ENCODE measurements around the gene RHBDD1.
"Not testable (repeated sequence)": the region's sequence is repeated elsewhere in the genome, so short reads cannot be mapped to it uniquely, and the experiment has no call there.

Gene RHBDD1

DNA sequence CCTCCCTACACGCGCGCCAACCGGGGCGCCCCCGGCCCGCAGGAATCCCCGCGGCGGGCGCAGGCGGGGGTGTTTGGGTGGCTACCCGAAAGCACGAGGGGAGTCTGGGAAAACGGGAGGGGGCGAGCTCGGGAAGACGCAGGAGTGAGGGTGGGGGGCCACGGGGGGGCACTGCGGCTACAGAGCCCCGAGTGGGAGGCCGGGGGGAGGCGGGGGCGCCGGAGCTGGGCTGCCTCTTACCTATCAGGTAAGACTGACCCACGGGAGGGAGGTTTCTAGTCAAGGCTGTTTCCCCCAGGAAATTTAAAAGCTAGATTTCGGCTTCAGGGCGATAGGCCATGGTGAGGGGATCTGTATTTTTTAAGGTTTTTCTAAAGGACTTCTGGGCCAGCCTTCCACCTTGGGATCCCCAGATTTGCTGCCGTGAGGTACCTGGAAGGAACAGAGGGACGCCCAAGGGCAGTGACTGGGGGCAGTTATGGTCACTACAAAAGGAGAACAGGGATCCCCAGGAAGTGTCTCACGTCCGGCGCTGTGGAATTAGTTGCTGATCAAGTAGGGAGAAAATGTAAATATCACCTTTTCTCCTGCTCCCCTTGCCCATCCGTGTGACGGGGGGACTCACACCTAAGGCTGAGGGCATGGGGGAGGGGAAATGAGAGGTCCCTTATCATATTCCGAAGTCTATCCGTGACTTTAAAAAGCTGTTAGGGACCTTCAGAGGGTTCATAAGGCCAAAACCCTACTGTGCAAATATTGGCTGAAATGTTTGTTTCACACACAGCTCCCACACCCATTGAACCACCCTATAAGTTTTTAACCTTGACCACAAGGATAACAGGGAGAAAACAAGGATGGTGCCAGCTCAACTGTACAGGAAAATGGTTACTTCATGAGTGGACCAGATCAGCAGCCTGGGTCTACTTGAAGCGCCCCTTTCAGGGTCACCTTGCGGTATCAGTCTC, 35.6 kb upstream of the RHBDD1 start:
- no peak for DNase-seq

DNA sequence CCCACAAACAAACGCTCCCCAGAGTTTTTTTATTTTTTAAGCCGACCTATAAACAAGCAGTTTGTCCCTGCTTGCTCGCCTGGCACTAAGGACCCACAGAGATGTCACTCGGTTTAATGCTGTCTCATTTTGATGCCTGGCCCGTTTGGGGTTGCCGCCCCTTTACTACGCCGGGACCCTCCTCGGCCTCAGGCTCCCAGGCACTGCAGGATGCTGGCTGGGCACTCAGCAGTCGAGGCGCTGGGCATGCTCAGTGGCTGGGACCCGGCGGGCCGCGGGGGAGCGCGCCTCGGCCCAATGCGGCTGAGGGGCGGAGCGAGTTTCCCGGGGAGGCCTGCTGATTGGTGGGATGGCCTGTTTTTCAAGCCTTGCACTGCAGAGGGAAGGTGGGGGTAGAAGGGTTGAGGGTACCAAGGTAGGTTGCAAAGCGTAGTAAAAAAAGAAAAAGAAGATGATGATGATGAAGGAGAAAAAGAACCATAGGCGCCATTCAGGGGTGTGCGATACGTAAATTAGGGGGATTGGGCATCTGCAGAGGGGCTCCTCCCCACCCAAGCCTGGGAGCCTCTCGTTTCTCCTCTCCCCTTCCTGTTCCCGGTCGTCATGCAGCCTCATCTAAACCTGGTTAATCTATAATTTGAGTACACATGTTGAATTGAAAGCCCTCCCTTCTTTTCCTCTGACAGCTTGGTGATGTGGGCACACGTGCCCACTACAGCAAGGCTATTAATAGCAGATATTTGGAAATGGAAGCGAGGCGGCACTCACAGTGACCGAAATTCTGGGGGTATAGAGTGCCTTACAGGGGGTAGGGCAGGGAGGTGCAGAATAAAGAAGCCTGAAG, 34.7 kb upstream of the RHBDD1 start:
- peak; percentile 78 for DNase-seq

DNA sequence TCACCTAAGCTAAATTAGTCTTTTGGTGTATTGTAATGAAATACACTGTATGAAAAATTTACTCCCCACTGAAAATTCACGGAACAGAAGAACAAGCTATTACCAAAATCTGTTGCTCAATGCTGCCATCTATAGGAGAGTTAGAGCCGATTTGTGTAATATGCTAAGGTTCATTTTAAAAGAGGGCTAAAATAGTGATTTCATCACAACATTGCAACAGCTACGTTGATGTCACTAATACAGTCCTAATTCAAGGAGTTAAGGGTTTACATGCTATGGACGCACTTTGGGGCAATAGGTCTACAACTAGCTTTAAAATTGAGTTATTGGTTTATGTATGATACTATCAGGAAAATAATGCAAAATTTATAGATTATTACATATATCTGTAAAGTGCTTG, 33.3 kb upstream of the RHBDD1 start:
- DNase-seq = no peak

DNA sequence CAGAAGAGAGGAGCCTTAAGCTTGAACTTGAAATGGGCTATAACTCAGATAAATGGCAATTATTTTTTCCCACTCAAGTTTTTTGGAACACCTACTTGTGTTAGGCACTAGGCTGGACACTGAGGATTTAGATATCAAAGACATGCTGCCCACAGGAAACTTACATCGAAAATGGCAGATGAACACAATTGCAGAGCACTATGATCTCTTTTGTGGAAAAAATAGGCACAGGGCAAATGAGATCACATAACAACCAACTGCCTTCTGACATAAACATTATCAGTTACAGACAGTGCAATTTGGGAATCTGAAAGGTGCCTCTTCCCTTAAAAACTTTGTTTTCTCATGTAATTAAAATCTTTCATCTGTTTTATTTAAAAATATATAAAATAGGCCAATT, 32.4 kb upstream of the RHBDD1 start:
- DNase-seq = no peak

DNA sequence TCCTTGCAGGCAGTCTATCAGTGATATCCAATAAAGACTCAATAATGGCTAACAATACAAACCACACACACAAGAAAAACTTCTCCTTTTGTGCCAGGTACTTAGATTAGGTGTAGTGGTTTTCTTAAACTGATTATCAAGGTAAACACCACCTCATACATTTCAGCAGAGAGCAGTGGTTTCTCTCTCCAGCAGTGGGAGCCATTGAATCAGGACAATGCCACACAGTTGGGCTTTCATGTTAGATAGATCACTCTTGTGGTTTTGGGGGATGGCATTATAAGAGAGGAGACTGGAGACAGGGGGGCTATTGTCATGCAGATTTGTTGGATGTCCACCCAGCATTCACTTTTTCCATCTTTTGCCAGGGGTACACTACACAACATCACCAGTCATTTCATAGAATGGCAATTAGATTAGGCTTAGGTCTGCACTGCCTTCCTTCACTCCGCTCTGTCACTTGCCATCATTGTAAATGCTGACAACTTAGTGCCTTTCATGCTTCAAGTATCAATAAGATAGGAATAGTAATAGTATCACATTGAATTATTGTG, 22.6 kb upstream of the RHBDD1 start:
- DNase-seq = no peak

DNA sequence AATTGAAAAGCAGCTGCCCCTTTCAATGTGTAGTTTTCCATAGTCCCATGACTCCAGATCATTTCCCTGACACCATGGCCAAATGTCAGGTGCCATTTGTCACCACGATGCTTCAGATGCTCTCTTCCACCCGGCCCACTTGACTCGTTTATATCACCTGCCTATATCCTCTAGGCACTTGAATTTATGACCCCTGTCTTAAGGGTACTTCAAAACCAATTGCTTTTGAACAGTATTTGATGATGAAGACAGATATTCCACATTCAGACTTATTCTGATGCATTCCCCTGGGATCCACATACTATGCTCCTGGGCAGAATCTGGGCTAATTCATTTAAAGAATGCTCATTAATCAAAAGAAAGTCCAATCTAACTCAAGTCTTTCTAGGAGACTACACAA, 16.9 kb upstream of the RHBDD1 start:
- DNase-seq = no peak

DNA sequence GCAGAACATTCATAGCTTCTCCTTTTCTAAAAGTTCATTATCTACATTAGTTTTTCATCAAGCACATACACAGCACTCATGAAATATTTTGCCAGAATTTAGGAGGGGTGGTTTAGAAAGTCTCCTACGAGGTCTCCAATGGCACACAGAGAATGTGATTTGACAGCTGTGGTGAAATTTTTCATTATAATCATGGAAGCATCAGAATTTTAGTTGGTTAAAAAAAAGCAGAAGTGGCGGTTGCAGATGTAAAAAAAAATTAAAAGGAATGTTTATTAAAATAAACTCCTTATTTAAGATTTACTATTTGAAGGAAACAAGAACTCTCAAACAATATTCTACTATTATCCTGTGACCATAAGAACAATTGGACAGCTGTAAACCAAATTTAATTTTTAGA, 10.8 kb upstream of the RHBDD1 start:
- DNase-seq = no peak

DNA sequence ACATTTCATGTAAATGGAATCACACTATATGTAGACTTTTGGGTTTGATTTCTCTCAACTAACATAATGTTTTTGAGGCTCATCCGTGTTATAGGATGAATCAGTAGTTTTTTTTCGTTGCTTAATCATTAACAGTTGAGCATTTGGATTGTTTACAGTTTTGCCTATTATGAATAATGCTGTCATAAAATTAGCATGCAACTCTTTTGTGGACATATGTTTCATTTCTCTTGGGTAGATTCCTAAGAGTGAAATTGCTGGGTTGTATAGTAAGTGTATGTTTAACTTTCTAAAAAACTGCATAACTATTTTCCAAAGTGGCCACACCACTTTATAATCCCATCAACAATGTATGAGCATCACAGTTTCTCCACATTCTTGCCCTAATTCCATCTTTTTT, 7.7 kb upstream of the RHBDD1 start:
- DNase-seq = no peak

DNA sequence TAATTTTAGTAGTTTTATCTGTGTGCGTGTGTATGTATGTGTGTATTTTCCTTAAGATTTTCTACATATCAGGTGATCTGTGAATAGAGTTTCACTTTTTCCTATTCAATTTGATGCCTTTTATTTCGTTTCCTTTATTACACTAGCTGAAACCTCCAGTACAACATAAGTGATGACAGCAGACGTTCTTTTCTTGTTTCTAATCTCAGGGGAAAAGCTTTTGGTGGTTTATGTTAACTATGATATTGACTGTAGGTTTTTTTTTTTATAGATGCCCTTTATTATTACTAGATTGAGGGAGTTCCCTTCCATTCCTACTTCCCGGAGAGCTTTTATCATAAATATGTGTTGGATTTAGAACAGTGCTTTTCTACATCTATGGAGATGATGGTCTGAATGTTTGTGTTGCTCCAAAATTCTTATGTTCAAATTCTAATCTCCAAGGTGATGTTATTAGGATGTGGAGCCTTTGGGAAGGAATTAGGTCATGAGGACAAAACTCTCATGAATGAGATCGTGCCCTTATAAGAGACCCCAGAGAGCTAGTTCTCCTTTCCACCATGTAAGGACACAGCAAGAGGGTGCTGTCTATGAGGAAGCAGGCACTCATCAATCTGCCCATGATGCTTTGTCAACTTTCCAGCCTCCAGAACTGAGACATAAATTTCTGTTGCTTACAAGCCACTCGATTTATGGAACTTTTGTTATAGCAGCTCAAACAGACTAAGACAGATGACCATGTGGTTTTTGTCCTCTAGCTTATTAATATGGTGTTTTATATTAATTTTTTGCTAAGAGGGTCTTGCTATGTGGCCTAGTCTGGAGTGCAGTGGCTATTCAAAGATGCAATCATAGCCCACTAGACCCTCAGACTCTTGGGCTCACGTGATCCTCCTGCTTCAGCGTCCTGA, 5.9 kb upstream of the RHBDD1 start:
- DNase-seq = no peak

DNA sequence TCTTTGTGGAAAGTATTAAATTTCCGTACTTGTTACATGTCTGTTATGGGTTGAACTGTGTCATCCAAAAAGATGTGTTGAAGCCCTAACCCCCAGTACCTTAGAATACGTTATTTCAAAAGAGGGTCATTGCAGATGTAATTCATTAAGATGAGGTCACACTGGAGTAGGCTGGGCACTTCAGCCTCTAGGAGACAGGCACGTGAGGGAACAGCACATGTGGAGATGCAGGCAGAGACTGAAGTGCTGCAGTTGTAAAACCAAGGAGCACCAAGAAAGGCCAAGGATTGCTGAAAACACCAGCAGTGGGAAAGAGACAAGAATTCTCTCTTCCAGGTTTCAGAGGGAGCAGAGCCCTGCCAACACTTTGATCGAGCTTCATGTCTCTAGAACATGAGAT, 4.6 kb upstream of the RHBDD1 start:
- DNase-seq = no peak

DNA sequence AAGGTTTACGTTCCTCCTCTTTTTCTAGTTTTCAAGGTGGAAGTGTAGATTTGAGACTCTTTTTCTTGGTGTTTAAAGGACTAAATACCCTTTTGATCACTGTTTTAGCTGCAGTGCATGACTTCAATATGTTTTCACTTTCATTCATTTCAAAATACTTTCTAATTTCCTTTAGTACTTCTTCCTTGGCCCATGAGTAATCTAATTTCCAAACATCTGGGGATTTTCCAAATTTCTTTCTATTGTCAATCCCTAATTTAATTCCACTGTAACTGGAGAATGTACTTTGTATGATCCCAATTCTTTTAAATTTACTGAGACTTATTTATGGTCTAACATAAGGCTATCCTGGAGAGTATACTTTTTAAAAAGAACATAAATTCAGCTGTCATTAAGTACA, 3.8 kb upstream of the RHBDD1 start:
- no peak for DNase-seq

DNA sequence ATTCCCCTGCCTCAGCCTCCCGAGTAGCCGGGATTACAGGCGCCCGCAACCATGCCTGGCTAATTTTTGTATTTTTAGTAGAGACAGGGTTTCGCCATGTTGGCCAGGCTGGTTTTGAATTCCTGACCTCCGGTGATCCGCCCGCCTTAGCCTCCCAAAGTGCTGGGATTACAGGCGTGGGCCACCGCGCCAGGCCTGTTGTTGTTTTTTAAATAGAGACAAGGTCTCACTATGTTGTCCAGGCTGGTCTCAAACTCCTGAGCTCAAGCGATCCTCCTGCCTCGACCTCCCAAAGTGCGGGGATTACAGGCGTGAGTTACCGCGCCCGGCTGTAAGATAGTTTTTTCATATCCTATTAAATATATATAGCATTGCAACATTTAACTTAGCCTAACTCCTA, 974 bp upstream of the RHBDD1 start:
- not testable (repeated sequence) for DNase-seq

DNA sequence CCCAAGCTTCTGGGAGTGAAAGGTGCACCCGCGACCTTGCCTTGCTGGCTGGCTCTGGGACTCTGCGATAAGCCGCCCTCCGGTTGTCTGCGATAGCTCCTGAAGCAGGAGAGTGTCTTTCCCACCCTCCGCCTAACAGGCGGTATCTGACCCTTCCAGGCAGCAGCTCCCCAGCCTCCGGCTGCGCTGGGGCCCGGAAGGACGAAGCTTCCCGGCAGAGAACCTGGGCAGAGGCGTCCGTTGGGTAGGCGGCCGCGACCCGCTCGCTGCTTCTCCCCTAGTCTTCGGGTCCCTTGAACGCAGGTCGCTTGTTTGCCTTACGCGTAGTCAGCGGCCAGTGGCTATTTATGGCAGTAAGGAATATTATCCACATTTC, 446 bp upstream of the RHBDD1 start:
- DNase-seq = no peak

DNA sequence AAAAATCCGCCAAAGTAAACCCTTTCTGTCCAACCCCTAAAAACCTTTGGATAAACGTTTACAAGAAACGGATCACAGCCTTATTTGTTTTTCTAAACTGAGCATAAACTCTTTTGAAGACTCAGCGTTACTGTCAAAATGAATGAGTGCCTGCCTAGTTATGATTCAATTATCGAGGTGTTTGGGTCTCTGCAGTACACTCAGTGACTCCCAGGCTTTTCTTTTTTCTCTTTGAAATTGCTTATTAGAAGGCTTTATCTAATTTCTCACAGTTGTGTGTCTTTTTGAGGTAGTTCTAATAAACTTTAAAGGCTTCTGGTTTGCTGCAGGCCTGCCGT, 663 bp downstream of the RHBDD1 start:
- DNase-seq = no peak

DNA sequence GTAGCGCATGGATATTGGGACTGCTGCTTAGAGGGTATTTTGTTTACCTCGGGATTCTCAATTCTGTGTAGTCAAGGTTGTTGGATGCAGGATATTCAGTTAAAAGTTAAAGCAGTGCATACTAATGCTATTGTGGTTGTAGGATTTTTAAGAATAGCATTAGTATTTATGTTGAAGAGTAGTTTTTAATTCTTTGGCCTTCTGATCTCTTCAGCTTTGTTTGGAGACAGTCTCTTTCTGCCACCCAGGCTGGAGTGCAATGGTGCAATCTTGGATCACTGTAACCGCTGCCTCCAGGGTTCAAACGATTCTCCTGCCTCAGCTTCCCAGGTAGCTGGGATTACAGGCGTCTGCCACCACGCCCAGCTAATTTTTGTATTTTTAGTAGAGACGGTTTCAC, 1.5 kb downstream of the RHBDD1 start:
- no peak for DNase-seq

DNA sequence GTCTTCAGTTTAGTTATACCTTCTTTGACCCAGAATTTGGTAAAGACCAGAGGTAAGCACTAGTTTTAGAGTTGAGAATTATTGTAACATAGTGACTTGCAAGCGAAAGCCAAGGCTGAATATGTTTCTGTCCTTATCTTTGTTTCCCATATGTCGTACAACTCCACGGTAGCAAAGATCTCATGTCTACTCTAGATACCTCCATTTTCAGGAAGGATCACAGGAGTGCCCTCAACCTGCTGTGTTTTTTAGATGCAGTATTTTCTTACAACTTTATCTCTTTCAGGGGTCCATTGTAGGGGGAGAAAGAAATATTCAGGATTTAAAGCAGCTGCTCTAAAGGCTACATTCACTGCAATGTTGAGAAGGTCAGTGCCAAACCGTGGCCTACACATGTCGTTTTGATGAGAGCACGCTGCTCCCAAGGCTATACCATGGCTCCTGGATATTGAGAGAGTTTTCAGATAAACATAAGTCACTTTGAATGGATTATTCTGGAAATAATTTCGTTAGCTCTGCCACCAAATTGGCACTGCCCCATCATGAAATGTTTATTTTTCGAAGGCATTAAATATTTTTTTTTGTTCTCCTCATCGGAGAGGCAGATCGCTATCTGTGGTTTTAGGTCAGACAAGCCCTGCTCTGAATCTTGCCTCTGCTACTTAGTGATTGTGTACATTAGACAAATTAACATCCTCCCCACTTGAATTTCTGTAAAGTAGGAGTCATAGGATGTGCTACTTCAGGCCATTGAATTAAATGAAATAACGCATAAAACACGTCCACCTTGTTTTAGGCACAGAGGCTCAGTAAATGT, 2.1 kb downstream of the RHBDD1 start:
- no peak for DNase-seq

DNA sequence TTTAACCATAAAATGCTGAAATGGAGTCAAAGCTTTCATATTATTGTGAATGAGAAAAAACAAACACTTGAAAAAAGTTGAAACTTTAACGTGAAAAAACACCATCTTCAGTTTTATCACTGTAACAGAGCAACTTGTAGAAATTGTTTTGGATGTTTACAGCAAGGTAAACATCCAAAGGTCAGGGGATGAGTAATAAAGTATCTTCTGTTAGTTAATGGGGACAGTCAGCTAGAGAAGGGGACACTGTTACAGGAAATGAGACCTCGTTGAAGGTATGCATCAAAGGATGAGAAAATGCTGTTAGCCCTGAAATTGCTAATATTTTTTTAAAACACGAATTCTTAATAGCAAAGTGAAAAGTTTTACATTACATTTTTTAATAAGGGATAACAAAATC, 2.9 kb downstream of the RHBDD1 start:
- DNase-seq = no peak

DNA sequence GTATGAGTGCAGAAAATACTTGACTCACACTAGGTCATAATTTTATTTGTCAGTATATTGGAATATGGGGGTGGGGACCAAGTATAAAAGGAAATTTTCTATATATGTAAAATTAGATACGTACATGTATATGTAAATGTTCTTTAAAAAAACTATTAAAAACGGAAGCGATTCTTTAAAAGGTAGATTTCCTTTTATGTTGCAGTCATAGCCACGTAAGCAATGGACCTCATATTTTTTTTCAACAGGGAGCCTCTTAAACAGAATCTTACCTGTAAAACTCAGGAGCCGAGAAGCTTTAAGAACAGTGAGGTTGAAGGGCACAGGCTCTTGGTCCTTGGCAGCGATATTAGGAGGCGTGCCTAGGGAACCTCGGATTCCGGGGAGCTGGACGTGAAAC, 3.3 kb downstream of the RHBDD1 start:
- no peak for DNase-seq

DNA sequence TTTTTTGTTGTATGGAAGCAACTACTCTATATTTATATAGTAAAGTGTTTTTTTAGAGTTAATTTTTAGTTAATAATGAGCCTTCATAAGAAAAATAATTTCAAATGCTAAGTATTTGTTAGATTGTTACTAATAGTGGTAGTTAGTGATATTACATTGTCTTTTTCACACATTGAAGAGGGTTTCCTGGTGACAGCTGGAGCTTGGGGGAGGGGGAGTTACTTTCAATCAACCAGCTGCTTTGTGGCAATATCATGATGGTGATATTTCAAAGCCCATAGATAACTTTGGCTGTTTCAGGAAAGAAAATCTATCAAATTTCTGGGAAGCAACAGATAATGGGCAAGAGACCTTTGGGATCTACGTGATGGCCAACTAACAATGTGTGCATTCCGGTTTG, 4.1 kb downstream of the RHBDD1 start:
- no peak for DNase-seq

DNA sequence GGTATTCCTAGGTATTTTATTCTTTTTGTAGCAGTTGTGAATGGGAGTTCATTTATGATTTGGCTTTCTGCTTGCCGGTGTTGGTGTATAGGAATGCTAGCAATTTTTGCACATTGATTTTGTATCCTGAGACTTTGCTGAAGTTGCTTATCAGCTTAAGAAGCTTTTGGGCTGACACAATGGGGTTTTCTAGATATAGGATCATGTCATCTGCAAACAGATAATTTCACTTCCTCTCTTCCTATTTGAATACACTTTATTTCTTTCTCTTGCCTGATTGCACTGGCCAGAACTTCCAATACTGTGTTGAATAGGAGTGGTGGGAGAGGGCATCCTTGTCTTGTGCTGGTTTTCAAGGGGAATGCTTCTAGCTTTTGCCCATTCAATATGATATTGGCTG, 7.1 kb downstream of the RHBDD1 start:
- not testable (repeated sequence) for DNase-seq

DNA sequence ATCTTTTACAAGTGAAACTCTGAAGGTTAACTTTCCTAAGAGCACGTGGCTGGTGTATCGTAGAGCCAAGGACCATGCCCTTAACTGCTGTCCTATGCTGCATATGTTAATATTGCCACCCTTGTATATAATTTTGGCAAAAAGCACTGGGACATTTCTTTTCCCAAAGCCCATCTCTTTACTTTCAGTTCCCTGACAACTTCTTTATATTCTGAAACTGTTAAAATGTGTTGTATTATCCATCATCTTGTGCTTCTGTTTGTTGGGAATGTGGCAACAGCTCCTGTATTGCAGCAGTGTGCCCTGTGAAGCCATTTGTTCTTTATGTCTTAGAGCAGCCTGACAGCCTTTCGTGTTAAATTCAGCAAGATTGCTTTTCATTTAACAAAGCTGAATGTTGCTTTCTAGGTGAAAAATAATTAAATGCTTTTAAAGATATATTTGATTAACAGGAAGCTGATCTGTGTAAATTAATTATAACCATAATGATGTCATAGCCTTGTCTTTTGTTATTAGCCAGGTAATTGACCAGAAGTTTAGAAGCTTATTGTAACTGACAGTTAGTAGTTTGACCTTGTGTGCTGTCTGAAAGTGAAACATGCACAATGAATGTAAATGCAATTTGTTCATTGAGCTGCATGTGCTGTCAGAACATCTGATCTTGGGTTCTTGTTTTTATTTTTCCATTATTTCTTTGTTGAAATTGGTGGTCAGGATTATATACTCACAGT, 9.7 kb downstream of the RHBDD1 start:
- DNase-seq = no peak

Data from stimulated activated CD4-positive, alpha-beta T cell treated with anti-CD3 and anti-CD28 coated beads, Interleukin-1b, Interleukin-23, amount 100 ng/mL, for 48 hours (primary cell).